Gastroesophageal sphincter (tissue), 3 donors: ENCODE results near the gene PRKN.

Experiments used
- CTCF ChIP-seq, 4 experiments: fragments of 200-600 bp in 2 of 4; fragments of 450-650 bp in 2 of 4; sonication (generic) in 1 of 4; IDR thresholded peaks; one replicate each; pipeline ENCODE4 v1.5.1; 2017 to 2019; ENCODE audit warnings: antibody characterized with exemption in 4 of 4, mild to moderate bottlenecking in 2 of 4, moderate library complexity in 2 of 4
- EP300 ChIP-seq: sonication (generic); formaldehyde crosslinking; IDR thresholded peaks from one replicate; pipeline ENCODE4 v1.6.1; 2017; ENCODE audit warnings: antibody characterized with exemption, mild to moderate bottlenecking
- POLR2A ChIP-seq, 2 donors: fragments of 450-650 bp; IDR thresholded peaks; one replicate each; pipeline ENCODE4 v1.6.1; 2017; ENCODE audit warnings: antibody characterized with exemption in 2 of 2, mild to moderate bottlenecking in 2 of 2, moderate library complexity in 1 of 2
- POLR2AphosphoS5 ChIP-seq: sonication (generic); formaldehyde crosslinking; IDR thresholded peaks from one replicate; pipeline ENCODE4 v1.6.1; 2017; ENCODE audit warnings: antibody characterized with exemption

DNA sequence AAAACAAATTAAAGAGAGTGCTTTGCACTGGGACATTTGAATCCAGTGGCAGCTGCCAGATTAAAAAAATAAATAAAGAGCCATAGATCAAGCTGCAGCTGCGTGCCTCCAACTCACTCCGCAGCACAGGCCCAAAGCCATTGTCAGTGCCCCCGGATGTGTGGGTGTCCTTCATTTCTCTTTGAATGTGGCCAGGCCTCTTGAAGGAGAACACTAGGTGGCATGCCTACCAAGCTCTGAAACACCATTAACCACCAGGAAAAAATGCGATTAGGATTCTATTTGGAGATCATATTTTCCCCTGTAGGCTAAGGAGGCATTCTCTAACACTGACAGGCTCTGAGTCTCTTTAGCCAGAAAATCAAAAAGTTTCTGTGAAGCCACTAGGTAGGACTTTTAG, 549.8 kb downstream of the PRKN start:
- TF ChIP-seq CTCF (IDR thresholded peaks at IDR 0.05) (peak in 1 of 4 experiments; percentile 43), POLR2A (IDR thresholded peaks at IDR 0.05) (no peak), EP300 (no peak), POLR2AphosphoS5 (no peak)
